Measurements from ENCODE around the gene DNAJB9. TPM values are rescaled to one million over a fixed set of nuclear protein-coding genes. Genes with fewer than 3 reads are reported as not detected.

DNAJB9 gene
- polyA plus RNA-seq, 4 donors = 34.6 to 45.0 (median 43.5) TPM

DNA sequence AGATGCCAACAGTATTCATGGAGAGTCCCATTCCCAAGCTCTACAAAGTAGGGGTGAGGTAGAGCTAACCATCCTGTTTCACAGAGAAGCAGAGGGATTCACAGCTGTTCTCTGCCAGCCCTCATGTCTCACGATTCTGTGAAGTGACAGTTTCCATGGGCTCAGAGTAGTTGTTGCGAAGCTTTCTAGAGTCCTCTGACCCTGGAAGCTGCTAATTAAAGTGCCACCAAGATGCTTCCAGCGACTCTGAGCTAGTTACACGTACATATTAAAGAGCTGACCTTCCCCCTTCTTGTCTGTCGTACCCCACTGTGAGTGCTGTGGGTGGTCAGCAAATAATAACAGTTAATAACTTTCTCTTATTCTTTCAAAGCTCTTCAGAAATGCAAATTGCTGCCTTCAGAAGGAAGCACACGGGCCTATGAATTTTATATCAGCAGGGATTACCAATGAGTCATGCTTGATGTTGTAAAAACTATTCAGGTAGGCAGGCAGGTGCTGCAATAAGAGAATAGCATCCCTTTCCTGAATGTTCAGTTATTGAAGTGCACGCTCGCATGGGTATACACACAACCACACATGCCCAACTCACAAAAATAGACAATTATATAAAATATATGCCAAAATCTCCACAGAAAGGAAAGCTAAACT, 34.1 kb downstream of the DNAJB9 start:
- no peak for DNase-seq (ENCODE audit: low read depth in 4 of 4, low spot score in 2 of 4)

- DNase-seq (ENCODE audit: low read depth in 4 of 4, low spot score in 2 of 4) = no peak
These were observed 34.8 kb downstream of the DNAJB9 start for GRCh38 chr7:108604307-108605077.

DNA sequence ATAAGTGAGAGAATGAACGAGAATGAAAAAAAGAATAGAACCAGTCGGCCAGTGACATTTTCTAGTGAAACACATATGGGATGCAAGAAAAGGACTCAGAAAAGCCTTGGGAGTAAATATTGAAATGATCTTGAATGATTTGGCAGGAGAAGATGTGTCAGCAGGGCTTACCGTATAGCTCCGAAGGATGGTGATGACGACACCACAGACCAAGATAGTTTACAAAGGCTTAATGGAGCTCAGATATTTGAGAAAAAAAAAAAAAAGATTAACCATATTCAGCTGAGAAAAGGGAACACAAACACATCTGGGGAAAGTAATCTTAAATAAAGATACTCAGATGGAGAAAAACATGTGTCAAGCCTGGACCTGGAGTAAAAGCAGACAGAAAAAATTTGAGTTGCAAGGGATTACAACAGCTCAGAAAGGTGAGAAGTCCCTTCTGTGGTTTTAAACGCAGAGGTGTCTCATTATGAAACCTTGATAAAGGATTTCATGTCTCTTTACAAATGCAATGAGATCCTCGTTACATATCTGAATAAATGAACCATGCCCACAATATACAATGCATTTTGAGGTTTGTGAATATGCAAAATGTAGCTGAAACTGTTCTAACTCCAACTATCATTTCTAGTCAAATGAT, 36.0 kb downstream of the DNAJB9 start:
- DNase-seq (ENCODE audit: low read depth in 4 of 4, low spot score in 2 of 4) = no peak

- DNase-seq (ENCODE audit: low read depth in 4 of 4, low spot score in 2 of 4) = no peak
These were observed 40.0 kb downstream of the DNAJB9 start for GRCh38 chr7:108609643-108610042.

DNA sequence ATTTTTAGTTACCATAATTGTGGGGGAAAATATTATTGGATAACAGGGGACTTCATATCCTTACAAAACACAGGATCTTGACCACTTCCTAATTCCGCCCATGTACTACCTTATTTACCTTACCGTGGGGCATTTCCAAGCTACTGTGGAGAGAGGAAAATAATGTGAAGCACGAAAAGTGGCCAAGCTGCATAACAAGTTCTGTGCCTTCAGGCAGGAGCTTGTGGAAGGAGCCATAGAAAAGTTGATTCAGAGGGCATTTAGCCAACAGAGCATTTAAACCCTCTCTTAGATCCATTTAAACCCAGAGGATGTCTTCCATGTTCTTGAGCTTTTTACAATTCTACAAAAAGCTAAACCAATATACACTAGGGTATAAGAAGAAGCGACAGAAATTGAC, 41.6 kb downstream of the DNAJB9 start:
- no peak for DNase-seq (ENCODE audit: low read depth in 4 of 4, low spot score in 2 of 4)

- peak in 1 of 4 donors; percentile 47 for DNase-seq (ENCODE audit: low read depth in 4 of 4, low spot score in 2 of 4)
These were observed 43.7 kb downstream of the DNAJB9 start for GRCh38 chr7:108613147-108613948.

- DNase-seq (ENCODE audit: low read depth in 4 of 4, low spot score in 2 of 4) = no peak
These were observed 44.3 kb downstream of the DNAJB9 start for GRCh38 chr7:108613949-108614381.

GRCh38 chr7:108614896-108615295, 45.2 kb downstream of the DNAJB9 start:
- DNase-seq (ENCODE audit: low read depth in 4 of 4, low spot score in 2 of 4) = no peak

- DNase-seq (ENCODE audit: low read depth in 4 of 4, low spot score in 2 of 4) = no peak
These were observed 48.4 kb downstream of the DNAJB9 start for GRCh38 chr7:108618056-108618455.

DNA sequence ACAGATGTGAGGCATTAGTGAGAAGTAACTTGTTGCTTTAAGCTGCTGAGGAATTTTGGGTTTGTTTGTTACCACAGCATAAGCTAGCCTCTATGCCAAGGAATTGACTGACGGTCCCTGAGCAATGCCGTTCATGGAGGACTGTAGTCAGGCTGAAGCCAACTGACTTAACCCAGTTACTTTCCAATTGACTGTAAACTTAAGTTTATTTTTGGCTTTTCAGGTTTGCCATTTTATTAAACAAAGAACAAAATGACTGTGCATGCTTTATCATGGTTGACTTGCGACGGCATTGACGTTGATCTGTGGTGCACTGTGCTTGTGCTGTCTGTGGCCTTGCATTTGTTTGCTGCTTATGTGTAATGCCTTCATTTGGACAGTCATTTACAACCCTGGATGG, 53.5 kb downstream of the DNAJB9 start:
- DNase-seq (ENCODE audit: low read depth in 4 of 4, low spot score in 2 of 4) = no peak

Other genes with a start within 250 kb of the DNAJB9 start
- gene NRCAM, start 113.4 kb upstream of the DNAJB9 start, polyA plus RNA-seq (ENCODE audit: insufficient read length in 4 of 4) = 10 to 100 TPM; 13.7 to 26.6 (median 19.9) TPM
- 10 to 100 TPM; 35.4 to 47.8 (median 39.8) TPM for gene PNPLA8, start 43.7 kb upstream of the DNAJB9 start, polyA plus RNA-seq (ENCODE audit: insufficient read length in 4 of 4)
- gene THAP5, start 168 bp upstream of the DNAJB9 start, polyA plus RNA-seq (ENCODE audit: insufficient read length in 4 of 4) = 10 to 100 TPM; 32.2 to 44.3 (median 38.5) TPM